Caki2 (cell line): ENCODE measurements around the gene TSC22D3. TPM values are rescaled to one million over a fixed set of nuclear protein-coding genes. Genes with fewer than 3 reads are reported as not detected.

Experiments
- DNase-seq: peaks from one replicate; pipeline ENCODE4 v3.0.0-alpha.2; 2015; ENCODE audit warnings: low read depth
- in situ Hi-C: cut with HindIII; loops from 2 replicates; pipeline ENCODE4 v1.10.0; 2016; ENCODE audit warnings: low sequenced_read_pairs, low pct_unique_long_range_greater_than_20kb, mixed read lengths
- total RNA-seq: library from RNA; depleted of rRNA; stranded (reverse); fragments of >200 nt; shearing (Covaris generic); gene quantifications from 2 replicates; pipeline ENCODE4 v1.2.3, GENCODE V29; 2014; ENCODE audit warnings: low replicate concordance

The TSC22D3 gene
- total RNA-seq, 1 experiment from 2014 or later: 37.9 TPM

DNA sequence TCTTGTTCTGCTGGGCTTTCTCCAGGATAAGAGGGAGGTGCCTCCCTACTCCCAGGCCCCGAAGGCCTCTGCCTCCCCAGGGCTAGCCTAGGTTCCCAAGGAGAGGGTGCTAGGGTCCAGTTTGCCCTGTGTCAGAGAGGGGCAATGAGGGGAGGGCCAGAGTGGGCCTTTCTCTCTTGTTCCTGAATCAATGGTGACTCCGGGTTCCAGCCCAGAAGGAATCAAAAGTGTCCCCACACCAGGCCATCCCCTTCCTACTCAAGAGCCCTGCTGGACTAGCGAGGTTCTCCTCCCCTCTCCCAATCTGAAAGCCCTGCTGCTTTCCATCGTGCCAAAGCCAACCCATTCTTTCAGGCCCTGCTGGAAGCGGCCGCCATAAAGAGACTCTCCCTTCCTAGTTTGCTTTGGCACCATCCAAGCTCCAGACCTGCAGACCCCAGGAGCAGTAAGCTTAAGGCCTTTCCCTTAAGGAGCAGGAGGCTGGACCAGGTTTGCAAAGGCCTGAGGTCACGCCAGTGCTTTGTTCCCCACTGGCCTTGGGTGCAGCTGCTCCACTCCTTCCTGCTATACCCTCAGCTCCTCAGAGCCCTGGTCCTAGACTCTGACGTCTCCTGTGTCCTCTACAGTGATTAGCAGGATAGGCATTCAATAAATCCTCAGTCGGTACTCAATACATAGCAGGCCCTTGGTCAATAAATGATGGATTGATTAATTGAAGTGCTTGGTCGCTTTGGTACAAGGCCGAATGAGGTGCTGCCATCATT, 10.6 kb downstream of the TSC22D3 start:
- no peak for DNase-seq
- in situ Hi-C loops: no loop called here

- in situ Hi-C loops: no loop called here
- DNase-seq: no peak
Measured at GRCh38 chrX:107763647-107764046, 11.9 kb downstream of the TSC22D3 start.

GRCh38 chrX:107760304-107761077, 15.1 kb downstream of the TSC22D3 start:
- in situ Hi-C loops: no loop called here

GRCh38 chrX:107758231-107758766, 17.3 kb downstream of the TSC22D3 start:
- in situ Hi-C loops: no loop called here
- no peak for DNase-seq

More at GRCh38 chrX:107760304-107761077, 15.1 kb downstream of the TSC22D3 start:
- no peak for DNase-seq

- in situ Hi-C loops: no loop called here
- DNase-seq: no peak
Measured at GRCh38 chrX:107755721-107756120, 19.9 kb downstream of the TSC22D3 start.

DNA sequence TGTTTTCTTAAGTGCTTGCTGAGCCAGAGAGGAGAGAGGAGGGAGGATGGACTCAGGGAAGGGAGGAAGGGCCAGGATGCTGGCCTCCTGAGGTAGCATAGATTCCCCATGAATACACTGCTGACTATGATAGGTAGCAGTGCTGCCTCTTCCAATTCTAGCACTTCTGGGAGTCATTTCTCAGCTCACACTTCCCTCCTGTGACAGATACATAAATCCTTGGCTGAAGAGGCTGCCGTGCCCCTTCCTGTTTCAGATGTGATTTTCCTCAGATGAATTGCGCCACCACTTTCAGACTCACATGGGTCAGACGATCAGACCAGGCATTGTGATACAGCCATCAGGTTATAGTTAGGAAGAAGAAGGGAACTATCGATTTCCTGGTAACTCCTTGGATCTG, 22.4 kb downstream of the TSC22D3 start:
- in situ Hi-C loops: no loop called here

GRCh38 chrX:107752714-107753113, 22.9 kb downstream of the TSC22D3 start:
- DNase-seq: no peak
- in situ Hi-C loops: no loop called here

More for the DNA sequence above, 22.4 kb downstream of the TSC22D3 start:
- DNase-seq: no peak

DNA sequence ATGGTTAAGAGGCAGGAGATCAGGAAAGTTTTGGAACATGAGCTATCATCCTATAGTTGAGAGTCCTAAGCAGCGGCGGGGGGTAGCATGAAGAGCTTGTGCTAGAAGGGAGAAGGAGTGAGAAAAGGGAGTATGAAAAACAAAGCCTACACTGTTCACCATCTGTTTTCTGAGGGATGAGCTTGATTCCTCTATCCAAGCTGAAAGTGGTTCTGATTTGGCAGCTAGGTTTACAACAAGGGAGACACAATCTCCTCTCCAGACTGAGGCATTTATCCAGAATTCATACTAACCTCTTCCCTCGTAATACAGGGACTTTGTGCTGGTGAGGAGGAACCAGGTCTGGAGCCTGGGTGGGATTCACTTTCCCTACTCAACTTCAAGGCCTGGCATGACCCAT, 23.5 kb downstream of the TSC22D3 start:
- in situ Hi-C loops: no loop called here
- DNase-seq: no peak

- DNase-seq: no peak
- in situ Hi-C loops: no loop called here
Measured at GRCh38 chrX:107750861-107751445, 24.6 kb downstream of the TSC22D3 start.

DNA sequence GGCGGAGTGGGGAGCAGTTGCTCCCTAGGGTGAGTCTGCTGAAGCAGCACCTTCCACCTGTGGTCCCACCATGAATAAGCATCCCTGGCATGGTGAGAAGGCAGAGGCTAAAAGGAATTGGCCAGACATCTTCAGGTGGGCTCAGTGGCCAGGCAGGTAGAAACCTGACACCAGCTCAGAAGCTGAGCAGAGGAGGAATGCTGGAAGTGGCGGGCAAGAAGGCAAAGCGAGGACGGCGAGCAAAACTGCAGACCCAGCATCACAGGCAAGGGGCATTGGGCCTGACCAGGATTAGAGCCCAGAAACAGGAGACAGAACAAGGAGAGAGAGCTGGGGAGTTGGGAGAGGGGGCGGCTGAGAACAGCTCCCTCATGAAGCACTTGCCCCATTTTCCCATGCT, 25.3 kb downstream of the TSC22D3 start:
- DNase-seq: no peak

DNA sequence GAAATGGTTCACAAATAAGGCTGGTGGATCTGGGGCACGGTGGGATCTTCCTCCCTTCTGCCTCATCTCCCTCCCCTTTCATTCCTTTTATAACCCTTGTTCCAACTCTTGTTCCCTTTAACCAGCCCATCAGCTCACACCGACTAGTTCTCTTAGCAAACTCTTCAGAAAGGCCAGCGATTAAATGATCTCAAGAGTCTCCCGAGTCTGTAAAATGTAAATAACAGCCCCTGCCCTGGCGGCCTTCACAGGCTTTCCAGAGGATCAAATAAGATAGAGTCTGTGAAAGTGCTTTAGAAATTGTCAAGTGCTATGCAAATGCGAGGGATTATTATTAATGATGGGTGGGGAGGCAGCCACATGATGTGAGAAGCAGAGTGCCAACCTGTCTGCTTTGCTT, 27.1 kb downstream of the TSC22D3 start:
- DNase-seq: no peak

More for the DNA sequence above, 25.3 kb downstream of the TSC22D3 start:
- in situ Hi-C loops: no loop called here

DNA sequence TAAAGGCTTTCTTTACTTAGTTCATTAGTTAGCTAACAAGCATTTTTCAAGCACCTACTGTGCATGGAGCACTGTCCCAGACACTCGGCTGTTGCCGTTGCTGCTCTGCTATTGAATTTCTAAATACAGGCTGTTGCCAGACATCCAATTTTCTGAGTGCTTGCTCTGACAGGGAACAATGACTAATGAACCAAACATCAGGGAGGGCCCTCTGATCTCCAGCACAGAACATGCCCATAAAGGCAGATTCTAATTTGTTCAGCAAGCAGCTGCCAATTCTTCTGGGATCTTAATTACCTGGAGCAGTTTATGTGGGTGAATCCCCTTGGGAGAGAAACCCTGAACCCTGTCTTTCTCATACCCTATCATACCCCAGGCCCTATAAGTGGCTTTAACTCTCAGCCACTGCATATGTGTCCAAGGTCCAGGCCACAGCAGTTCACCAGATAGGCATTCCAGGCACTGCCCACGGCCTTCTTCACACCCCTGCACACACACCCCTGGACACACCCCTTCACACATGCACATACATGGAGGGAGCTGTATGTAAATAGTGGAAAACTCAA, 27.9 kb downstream of the TSC22D3 start:
- DNase-seq: no peak

More for the DNA sequence above, 27.1 kb downstream of the TSC22D3 start:
- in situ Hi-C loops: no loop called here

DNA sequence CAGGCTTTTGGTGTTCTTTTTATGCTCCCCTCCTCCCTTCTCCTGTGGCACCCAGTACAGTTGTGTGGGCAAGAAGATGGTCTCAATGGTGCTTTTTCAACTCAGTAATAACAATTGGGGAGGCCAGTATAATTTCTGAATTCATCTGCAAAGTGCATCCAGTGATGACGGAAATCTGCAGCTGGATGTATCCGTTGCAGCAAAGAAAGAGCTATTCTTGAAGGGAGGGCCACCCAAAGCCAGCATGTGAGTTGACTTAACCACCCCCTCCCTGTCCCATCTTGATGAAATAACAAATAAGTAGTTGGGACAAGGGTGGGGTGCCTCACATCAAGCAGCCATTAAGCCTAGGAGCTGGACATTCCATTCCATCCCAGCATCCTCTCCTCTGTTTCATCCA, 30.7 kb downstream of the TSC22D3 start:
- no peak for DNase-seq
- in situ Hi-C loops: no loop called here

More for the DNA sequence above, 27.9 kb downstream of the TSC22D3 start:
- in situ Hi-C loops: no loop called here

- in situ Hi-C loops: no loop called here
- no peak for DNase-seq
Measured at GRCh38 chrX:107743995-107744394, 31.6 kb downstream of the TSC22D3 start.

- no peak for DNase-seq
- in situ Hi-C loops: no loop called here
Measured at GRCh38 chrX:107742700-107743191, 32.8 kb downstream of the TSC22D3 start.

DNA sequence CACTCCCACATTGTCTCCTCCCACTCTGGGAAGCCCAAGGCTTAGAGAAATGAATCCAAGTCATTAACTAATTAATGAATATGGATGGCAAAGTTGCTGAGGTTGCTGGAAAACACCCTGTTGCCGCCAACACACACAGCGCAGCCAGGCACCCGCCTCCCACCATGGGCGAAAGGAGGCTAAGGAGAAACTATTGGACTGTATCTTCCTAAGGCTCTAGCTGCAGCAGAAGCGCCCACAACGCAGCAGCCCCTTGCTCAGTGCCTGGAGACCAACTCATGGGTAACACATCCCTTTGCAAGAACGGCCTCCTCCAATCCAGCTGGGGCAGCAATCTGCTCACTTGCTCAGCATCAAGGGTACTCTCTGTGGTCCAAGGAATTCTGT, 34.2 kb downstream of the TSC22D3 start:
- DNase-seq: no peak
- in situ Hi-C loops: no loop called here

DNA sequence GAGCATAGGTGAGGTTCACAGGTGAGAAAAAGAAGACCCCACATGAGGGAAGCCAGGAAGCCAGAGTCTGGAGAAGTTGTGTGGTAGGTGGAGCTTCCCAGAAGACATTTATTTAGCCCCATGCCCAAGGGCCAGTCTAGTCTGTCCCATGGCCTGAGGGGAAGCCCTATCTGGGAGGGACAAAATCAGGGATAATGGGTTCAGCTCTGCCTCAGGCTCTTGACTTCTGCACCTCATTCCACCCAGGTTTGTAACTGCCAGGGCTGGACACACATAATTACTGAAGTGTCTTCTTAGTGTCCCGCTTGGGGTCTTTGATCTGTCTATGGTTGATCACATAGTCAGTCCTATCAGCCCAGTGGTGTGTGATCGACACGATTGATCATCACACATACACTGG, 36.0 kb downstream of the TSC22D3 start:
- no peak for DNase-seq
- in situ Hi-C loops: no loop called here

DNA sequence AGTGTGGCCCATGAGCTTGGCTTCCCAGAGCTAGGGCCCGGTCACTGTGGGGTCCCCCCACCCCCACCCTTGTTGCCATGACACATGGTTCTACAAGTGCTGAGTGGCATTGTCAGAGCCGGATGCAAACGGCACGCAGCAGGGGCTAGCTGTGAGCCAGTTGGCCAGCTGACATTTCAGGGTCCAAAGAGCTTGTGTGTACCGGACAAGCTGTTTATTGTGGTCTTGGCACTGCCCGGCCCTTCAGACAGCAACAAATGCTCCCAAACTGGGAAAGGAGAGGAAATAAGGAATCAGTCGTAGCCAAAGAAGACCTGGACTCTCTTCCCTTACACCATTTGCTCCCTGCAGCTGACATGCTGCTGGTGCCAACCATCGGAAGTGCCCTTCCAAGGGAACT, 36.8 kb downstream of the TSC22D3 start:
- no peak for DNase-seq
- in situ Hi-C loops: no loop called here
